Neural crest cell (in vitro differentiated cells): ENCODE measurements around the gene AGPS. TPM values are rescaled to one million over a fixed set of nuclear protein-coding genes. Genes with fewer than 3 reads are reported as not detected.
"Not testable (repeated sequence)": the region's sequence is repeated elsewhere in the genome, so short reads cannot be mapped to it uniquely, and the experiment has no call there.

Experiments used
- DNase-seq: peaks from one replicate; pipeline ENCODE4 v3.0.0; 2021; ENCODE audit warnings: low read depth, mixed read lengths, low spot score
- H3K27ac Mint-ChIP-seq: one replicate; pipeline ENCODE4 v1.8.0; 2021; ENCODE audit warnings: mild to moderate bottlenecking, mixed read lengths; ENCODE audit not compliant: unreplicated experiment
- H3K27me3 Mint-ChIP-seq: 2 replicates; pipeline ENCODE4 v1.8.0; 2021; ENCODE audit warnings: low read depth, mild to moderate bottlenecking, mixed read lengths
- H3K36me3 Mint-ChIP-seq: 2 replicates; pipeline ENCODE4 v1.8.0; 2021; ENCODE audit warnings: low read depth, mild to moderate bottlenecking, mixed read lengths
- H3K4me1 Mint-ChIP-seq: 2 replicates; pipeline ENCODE4 v1.8.0; 2021; ENCODE audit warnings: mixed read lengths
- H3K4me3 Mint-ChIP-seq: one replicate; pipeline ENCODE4 v1.8.0; 2021; ENCODE audit warnings: mild to moderate bottlenecking, mixed read lengths
- H3K9me3 Mint-ChIP-seq: 2 replicates; pipeline ENCODE4 v1.8.0; 2021; ENCODE audit warnings: mixed read lengths
- CTCF ChIP-seq: fragments of 200-600 bp; sonication (generic); conservative IDR thresholded peaks from 2 replicates; pipeline ENCODE4 v1.5.0; 2021; ENCODE audit warnings: antibody characterized with exemption, mild to moderate bottlenecking
- total RNA-seq: library from RNA; stranded (reverse); gene quantifications from 2 replicates; pipeline ENCODE4 v1.2.1, GENCODE V29; 2021

The AGPS gene
- total RNA-seq, 1 donor from 2014 or later: 51.5 TPM

- TF ChIP-seq CTCF: no peak
- Mint-ChIP-seq H3K9me3 (peaks cover 9% of the 10 kb centered on the region), H3K36me3 (peaks cover 18% of the 10 kb centered on the region), H3K27me3 (no peaks in the 10 kb centered on the region), H3K27ac (no peak overlapping the region), H3K4me1 (no peaks in the 10 kb centered on the region), H3K4me3 (no peak overlapping the region)
- DNase-seq: no peak
Observed at GRCh38 chr2:177407031-177407430, 14.5 kb downstream of the AGPS start.

- H3K9me3 Mint-ChIP-seq, H3K27ac Mint-ChIP-seq, H3K27me3 Mint-ChIP-seq, H3K4me3 Mint-ChIP-seq, DNase-seq, H3K4me1 Mint-ChIP-seq: not testable (repeated sequence)
- peaks cover 25% of the 10 kb centered on the region for H3K36me3 Mint-ChIP-seq
Observed at GRCh38 chr2:177410629-177411028, 18.1 kb downstream of the AGPS start.

GRCh38 chr2:177413703-177414102 is 21.1 kb downstream of the AGPS start:
- peaks cover 9% of the 10 kb centered on the region for H3K4me1 Mint-ChIP-seq
- no peak for TF ChIP-seq CTCF
- H3K27me3 Mint-ChIP-seq: no peaks in the 10 kb centered on the region
- H3K36me3 Mint-ChIP-seq: peaks cover 17% of the 10 kb centered on the region
- no peak overlapping the region for H3K4me3 Mint-ChIP-seq
- no peak for DNase-seq
- H3K9me3 Mint-ChIP-seq: peaks cover 10% of the 10 kb centered on the region
- H3K27ac Mint-ChIP-seq: no peak overlapping the region

GRCh38 chr2:177419274-177419673 is 26.7 kb downstream of the AGPS start:
- no peak overlapping the region for H3K27ac Mint-ChIP-seq
- no peak overlapping the region for H3K4me3 Mint-ChIP-seq
- TF ChIP-seq CTCF: no peak
- H3K4me1 Mint-ChIP-seq: peaks cover 6% of the 10 kb centered on the region
- H3K9me3 Mint-ChIP-seq: peaks cover 2% of the 10 kb centered on the region
- no peaks in the 10 kb centered on the region for H3K27me3 Mint-ChIP-seq
- peaks cover 9% of the 10 kb centered on the region for H3K36me3 Mint-ChIP-seq
- DNase-seq: no peak

GRCh38 chr2:177422271-177422670 is 29.7 kb downstream of the AGPS start:
- TF ChIP-seq CTCF: no peak
- H3K4me1 Mint-ChIP-seq: no peaks in the 10 kb centered on the region
- H3K27ac Mint-ChIP-seq: no peak overlapping the region
- H3K36me3 Mint-ChIP-seq: peaks cover 33% of the 10 kb centered on the region
- no peak for DNase-seq
- H3K27me3 Mint-ChIP-seq: no peaks in the 10 kb centered on the region
- H3K4me3 Mint-ChIP-seq: no peak overlapping the region
- peaks cover 12% of the 10 kb centered on the region for H3K9me3 Mint-ChIP-seq

GRCh38 chr2:177424120-177424519 is 31.5 kb downstream of the AGPS start:
- not testable (repeated sequence) for H3K27ac Mint-ChIP-seq, H3K4me3 Mint-ChIP-seq, H3K4me1 Mint-ChIP-seq, H3K27me3 Mint-ChIP-seq, DNase-seq
- peaks cover 21% of the 10 kb centered on the region for H3K9me3 Mint-ChIP-seq
- peaks cover 51% of the 10 kb centered on the region for H3K36me3 Mint-ChIP-seq

GRCh38 chr2:177424620-177425019 is 32.0 kb downstream of the AGPS start:
- not testable (repeated sequence) for DNase-seq, H3K4me1 Mint-ChIP-seq, H3K27ac Mint-ChIP-seq, H3K27me3 Mint-ChIP-seq, H3K4me3 Mint-ChIP-seq
- Mint-ChIP-seq H3K9me3 (peaks cover 21% of the 10 kb centered on the region), H3K36me3 (peaks cover 54% of the 10 kb centered on the region)
